GM23338 (cell line): Measurements from ENCODE around the gene KIAA1328. TPM values are rescaled to one million over a fixed set of nuclear protein-coding genes. Genes with fewer than 3 reads are reported as not detected.

Experiments used
- ATAC-seq: fragments of 200-7000 bp; cut with Tn5 transposase; 3 replicates; pipeline ENCODE4 v1.9.1; 2020
- DNase-seq: peaks from one replicate; pipeline ENCODE4 v3.0.0-alpha.2; 2015; ENCODE audit warnings: low spot score
- H2AFZ ChIP-seq: fragments of 200-600 bp; sonication (generic); 2 replicates; pipeline ENCODE4 v1.8.0; 2016; ENCODE audit warnings: antibody characterized with exemption, mild to moderate bottlenecking, moderate library complexity
- H3F3A ChIP-seq: fragments of 200-600 bp; sonication (generic); replicated peaks from 2 replicates; pipeline ENCODE4 v1.8.0; 2017; ENCODE audit warnings: antibody characterized with exemption, mixed run types, low read depth
- H3K27ac ChIP-seq: fragments of 200-600 bp; sonication (generic); 2 replicates; pipeline ENCODE4 v1.6.1; 2016; ENCODE audit warnings: low read depth
- H3K27me3 ChIP-seq: fragments of 200-600 bp; sonication (generic); 2 replicates; pipeline ENCODE4 v1.8.0; 2016; ENCODE audit warnings: mild to moderate bottlenecking, mixed run types, moderate library complexity; ENCODE audit not compliant: insufficient read depth
- H3K36me3 ChIP-seq: fragments of 200-600 bp; sonication (generic); 2 replicates; pipeline ENCODE4 v1.8.0; 2016; ENCODE audit warnings: mild to moderate bottlenecking; ENCODE audit not compliant: insufficient read depth
- H3K4me1 ChIP-seq: fragments of 200-600 bp; sonication (generic); 2 replicates; pipeline ENCODE4 v1.8.0; 2016; ENCODE audit warnings: mild to moderate bottlenecking, moderate library complexity; ENCODE audit not compliant: insufficient read depth
- H3K4me2 ChIP-seq: fragments of 200-600 bp; sonication (generic); 2 replicates; pipeline ENCODE4 v1.7.1; 2017; ENCODE audit warnings: mixed run types
- H3K4me3 ChIP-seq: fragments of 200-600 bp; sonication (generic); 2 replicates; pipeline ENCODE4 v1.6.1; 2016; ENCODE audit warnings: mixed run types
- H3K79me2 ChIP-seq: fragments of 200-600 bp; sonication (generic); replicated peaks from 2 replicates; pipeline ENCODE4 v1.8.0; 2017; ENCODE audit warnings: mild to moderate bottlenecking; ENCODE audit not compliant: insufficient read depth
- H3K9me2 ChIP-seq: fragments of 200-600 bp; sonication (generic); 2 replicates; pipeline ENCODE4 v1.8.0; 2017; ENCODE audit not compliant: insufficient read depth
- H4K20me1 ChIP-seq: fragments of 200-600 bp; sonication (generic); replicated peaks from 2 replicates; pipeline ENCODE4 v1.8.0; 2017; ENCODE audit warnings: mild to moderate bottlenecking; ENCODE audit not compliant: insufficient read depth
- H3K27ac Mint-ChIP-seq: 2 replicates; pipeline ENCODE4 v1.8.0; 2020; ENCODE audit warnings: inconsistent platforms, mild to moderate bottlenecking, moderate library complexity, mixed read lengths
- H3K27me3 Mint-ChIP-seq: 3 replicates; pipeline ENCODE4 v1.8.0; 2022; ENCODE audit warnings: low read depth, mild to moderate bottlenecking, moderate library complexity, mixed read lengths, inconsistent platforms; ENCODE audit not compliant: insufficient read depth, poor library complexity
- H3K36me3 Mint-ChIP-seq: 3 replicates; pipeline ENCODE4 v1.8.0; 2021; ENCODE audit warnings: low read depth, mild to moderate bottlenecking, inconsistent platforms, moderate library complexity, mixed read lengths
- H3K4me1 Mint-ChIP-seq: 3 replicates; pipeline ENCODE4 v1.8.0; 2020; ENCODE audit warnings: mild to moderate bottlenecking, inconsistent platforms, mixed read lengths
- H3K4me3 Mint-ChIP-seq: 3 replicates; pipeline ENCODE4 v1.8.0; 2021; ENCODE audit warnings: moderate library complexity, mild to moderate bottlenecking, inconsistent platforms, mixed read lengths
- H3K9me3 Mint-ChIP-seq: 3 replicates; pipeline ENCODE4 v1.8.0; 2020; ENCODE audit warnings: moderate library complexity, mild to moderate bottlenecking, inconsistent platforms, mixed read lengths
- CREB1 ChIP-seq: fragments of 250-450 bp; sonication (Bioruptor Pico); IDR thresholded peaks from 2 replicates; pipeline ENCODE4 v1.5.0; 2020; ENCODE audit warnings: low read depth, mild to moderate bottlenecking, moderate library complexity
- EZH2 ChIP-seq: fragments of 200-600 bp; sonication (generic); IDR thresholded peaks from one replicate; pipeline ENCODE4 v1.8.0; 2017; ENCODE audit warnings: antibody characterized with exemption, mild to moderate bottlenecking, low read depth; ENCODE audit not compliant: unreplicated experiment
- EZH2phosphoT487 ChIP-seq: fragments of 200-600 bp; sonication (generic); IDR thresholded peaks from one replicate; pipeline ENCODE4 v1.8.1; 2018; ENCODE audit warnings: antibody characterized with exemption; ENCODE audit not compliant: unreplicated experiment
- POLR2AphosphoS5 ChIP-seq: IDR thresholded peaks from 2 replicates; pipeline ENCODE4 v1.6.1; 2016; ENCODE audit warnings: antibody characterized with exemption, low read depth
- STAT1 ChIP-seq: IDR thresholded peaks from one replicate; pipeline ENCODE4 v1.6.1; 2016; ENCODE audit warnings: antibody characterized with exemption; ENCODE audit not compliant: unreplicated experiment
- ZNF114 ChIP-seq: fragments of 250-450 bp; sonication (Bioruptor Pico); IDR thresholded peaks from 2 replicates; pipeline ENCODE4 v1.5.0; 2020; ENCODE audit warnings: mild to moderate bottlenecking, moderate library complexity
- ZNF331 ChIP-seq: fragments of 250-450 bp; sonication (Bioruptor Pico); IDR thresholded peaks from 2 replicates; pipeline ENCODE4 v1.5.0; 2020; ENCODE audit warnings: low read depth, mild to moderate bottlenecking, moderate library complexity
- ZNF462 ChIP-seq: fragments of 250-450 bp; sonication (Bioruptor Pico); IDR thresholded peaks from 2 replicates; pipeline ENCODE4 v1.5.0; 2020; ENCODE audit warnings: mild to moderate bottlenecking, moderate library complexity
- long read RNA-seq: library from polyadenylated mRNA; unstranded; transcript quantifications from one replicate; pipeline ENCODE4 v2.0.0, GENCODE V29; 2020; ENCODE audit not compliant: unreplicated experiment
- polyA plus RNA-seq: library from polyadenylated mRNA; unstranded; fragments of >200 nt; fragmentation: Nextera tagmentation; extraction: Ambion mirVana; gene quantifications from 2 replicates; pipeline ENCODE4 v1.2.1, GENCODE V29; 2016
- total RNA-seq: library from RNA; depleted of rRNA; stranded (reverse); fragments of >200 nt; shearing (Covaris generic); gene quantifications from 2 replicates; pipeline ENCODE4 v1.2.3, GENCODE V29; 2014; rRNA removed
- TF ChIP-seq, protein P1 (sequence below), 2 experiments: fragments of 200-600 bp in 1 of 2; sonication (generic) in 1 of 2; conservative IDR thresholded peaks; 2 replicates each; pipeline versions ENCODE4 v1.5.1 to v1.6.1; 2016 to 2017; ENCODE audit warnings: antibody characterized with exemption in 2 of 2, low read depth in 2 of 2, mild to moderate bottlenecking in 2 of 2, moderate library complexity in 1 of 2
- TF ChIP-seq, protein P2 (sequence below): IDR thresholded peaks from one replicate; pipeline ENCODE4 v1.6.1; 2018; ENCODE audit warnings: antibody characterized with exemption; ENCODE audit not compliant: unreplicated experiment
- TF ChIP-seq, protein P3 (sequence below): IDR thresholded peaks from 2 replicates; pipeline ENCODE4 v1.6.1; 2016; ENCODE audit warnings: antibody characterized with exemption

Gene KIAA1328
- total RNA-seq (8.4 and 8.6 TPM in 2 replicates), polyA plus RNA-seq (3.1 and 5.2 TPM in 2 replicates)
- long read RNA-seq, partial matches to known transcripts, result 0 of 3 reads
- long read RNA-seq, other reads (novel, unspliced or antisense), result 1 of 3 reads

GRCh38 chr18:36828630-36829361 lies at the start of gene KIAA1328, which contains the start of gene TPGS2:
TSS of gene KIAA1328 (plus strand) at chr18:36829127. CDS start at chr18:36829139, 12 bp downstream.
TSS of gene TPGS2 (minus strand) at chr18:36829002. CDS start at chr18:36828767, 235 bp downstream.
- H3K4me1 ChIP-seq, result no peaks in the 10 kb centered on the region
- peak within 1 kb of the TSS; percentile 97 for H3K27ac Mint-ChIP-seq
- H3K9me3 Mint-ChIP-seq, result no peaks in the 10 kb centered on the region
- no peaks in the 10 kb centered on the region for H3K27me3 Mint-ChIP-seq
- H3K36me3 ChIP-seq, result 0 out of 2 replicates have a peak, but pooled peaks cover 2% of the 10 kb centered on the region
- H3K9me2 ChIP-seq, result no peaks in the 10 kb centered on the region
- peak within 1 kb of the TSS; percentile 100 for H3K4me3 Mint-ChIP-seq
- H2AFZ ChIP-seq, result peak within 1 kb of the TSS; percentile 99
- peak; percentile 82 for TF ChIP-seq POLR2AphosphoS5
- TF ChIP-seq, protein P1, sequence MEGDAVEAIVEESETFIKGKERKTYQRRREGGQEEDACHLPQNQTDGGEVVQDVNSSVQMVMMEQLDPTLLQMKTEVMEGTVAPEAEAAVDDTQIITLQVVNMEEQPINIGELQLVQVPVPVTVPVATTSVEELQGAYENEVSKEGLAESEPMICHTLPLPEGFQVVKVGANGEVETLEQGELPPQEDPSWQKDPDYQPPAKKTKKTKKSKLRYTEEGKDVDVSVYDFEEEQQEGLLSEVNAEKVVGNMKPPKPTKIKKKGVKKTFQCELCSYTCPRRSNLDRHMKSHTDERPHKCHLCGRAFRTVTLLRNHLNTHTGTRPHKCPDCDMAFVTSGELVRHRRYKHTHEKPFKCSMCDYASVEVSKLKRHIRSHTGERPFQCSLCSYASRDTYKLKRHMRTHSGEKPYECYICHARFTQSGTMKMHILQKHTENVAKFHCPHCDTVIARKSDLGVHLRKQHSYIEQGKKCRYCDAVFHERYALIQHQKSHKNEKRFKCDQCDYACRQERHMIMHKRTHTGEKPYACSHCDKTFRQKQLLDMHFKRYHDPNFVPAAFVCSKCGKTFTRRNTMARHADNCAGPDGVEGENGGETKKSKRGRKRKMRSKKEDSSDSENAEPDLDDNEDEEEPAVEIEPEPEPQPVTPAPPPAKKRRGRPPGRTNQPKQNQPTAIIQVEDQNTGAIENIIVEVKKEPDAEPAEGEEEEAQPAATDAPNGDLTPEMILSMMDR (conservative IDR thresholded peaks at IDR 0.05; ENCODE audit: low read depth in 2 of 2), result peak; percentile 52 to 69
- TF ChIP-seq EZH2, result no peak
- TF ChIP-seq, protein P2, sequence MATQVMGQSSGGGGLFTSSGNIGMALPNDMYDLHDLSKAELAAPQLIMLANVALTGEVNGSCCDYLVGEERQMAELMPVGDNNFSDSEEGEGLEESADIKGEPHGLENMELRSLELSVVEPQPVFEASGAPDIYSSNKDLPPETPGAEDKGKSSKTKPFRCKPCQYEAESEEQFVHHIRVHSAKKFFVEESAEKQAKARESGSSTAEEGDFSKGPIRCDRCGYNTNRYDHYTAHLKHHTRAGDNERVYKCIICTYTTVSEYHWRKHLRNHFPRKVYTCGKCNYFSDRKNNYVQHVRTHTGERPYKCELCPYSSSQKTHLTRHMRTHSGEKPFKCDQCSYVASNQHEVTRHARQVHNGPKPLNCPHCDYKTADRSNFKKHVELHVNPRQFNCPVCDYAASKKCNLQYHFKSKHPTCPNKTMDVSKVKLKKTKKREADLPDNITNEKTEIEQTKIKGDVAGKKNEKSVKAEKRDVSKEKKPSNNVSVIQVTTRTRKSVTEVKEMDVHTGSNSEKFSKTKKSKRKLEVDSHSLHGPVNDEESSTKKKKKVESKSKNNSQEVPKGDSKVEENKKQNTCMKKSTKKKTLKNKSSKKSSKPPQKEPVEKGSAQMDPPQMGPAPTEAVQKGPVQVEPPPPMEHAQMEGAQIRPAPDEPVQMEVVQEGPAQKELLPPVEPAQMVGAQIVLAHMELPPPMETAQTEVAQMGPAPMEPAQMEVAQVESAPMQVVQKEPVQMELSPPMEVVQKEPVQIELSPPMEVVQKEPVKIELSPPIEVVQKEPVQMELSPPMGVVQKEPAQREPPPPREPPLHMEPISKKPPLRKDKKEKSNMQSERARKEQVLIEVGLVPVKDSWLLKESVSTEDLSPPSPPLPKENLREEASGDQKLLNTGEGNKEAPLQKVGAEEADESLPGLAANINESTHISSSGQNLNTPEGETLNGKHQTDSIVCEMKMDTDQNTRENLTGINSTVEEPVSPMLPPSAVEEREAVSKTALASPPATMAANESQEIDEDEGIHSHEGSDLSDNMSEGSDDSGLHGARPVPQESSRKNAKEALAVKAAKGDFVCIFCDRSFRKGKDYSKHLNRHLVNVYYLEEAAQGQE, result no peak
- TF ChIP-seq, protein P3, sequence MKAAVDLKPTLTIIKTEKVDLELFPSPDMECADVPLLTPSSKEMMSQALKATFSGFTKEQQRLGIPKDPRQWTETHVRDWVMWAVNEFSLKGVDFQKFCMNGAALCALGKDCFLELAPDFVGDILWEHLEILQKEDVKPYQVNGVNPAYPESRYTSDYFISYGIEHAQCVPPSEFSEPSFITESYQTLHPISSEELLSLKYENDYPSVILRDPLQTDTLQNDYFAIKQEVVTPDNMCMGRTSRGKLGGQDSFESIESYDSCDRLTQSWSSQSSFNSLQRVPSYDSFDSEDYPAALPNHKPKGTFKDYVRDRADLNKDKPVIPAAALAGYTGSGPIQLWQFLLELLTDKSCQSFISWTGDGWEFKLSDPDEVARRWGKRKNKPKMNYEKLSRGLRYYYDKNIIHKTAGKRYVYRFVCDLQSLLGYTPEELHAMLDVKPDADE, result 0 out of 2 replicates have a peak, but pooled peaks have one; percentile 56
- TF ChIP-seq ZNF114 (CRISPR knock-in tag), result peak; percentile 76; the same call in 1 of the 2 replicates
- TF ChIP-seq CREB1 (CRISPR knock-in tag), result peak; percentile 81
- TF ChIP-seq ZNF462 (CRISPR knock-in tag), result peak; percentile 33; the same call in 1 of the 2 replicates
- peak; percentile 58; the same call in 1 of the 2 replicates for TF ChIP-seq ZNF331
- TF ChIP-seq EZH2phosphoT487, result no peak
- TF ChIP-seq STAT1, result no peak
- DNase-seq (peak; percentile 88), ATAC-seq (peak; percentile 87)
- H4K20me1 ChIP-seq, result 0 out of 2 replicates have a peak, but pooled peaks cover 6% of the 10 kb centered on the region
- H3F3A ChIP-seq, result no peaks in the 10 kb centered on the region; the same call in 1 of the 2 replicates
- no peaks in the 10 kb centered on the region for H3K27me3 ChIP-seq
- peaks cover 18% of the 10 kb centered on the region for H3K36me3 Mint-ChIP-seq
- peaks cover 31% of the 10 kb centered on the region for H3K79me2 ChIP-seq
- H3K4me2 ChIP-seq, result peak within 1 kb of the TSS; percentile 79
- H3K4me3 ChIP-seq, result peak within 1 kb of the TSS; percentile 95
- H3K4me1 Mint-ChIP-seq, result peaks cover 18% of the 10 kb centered on the region
- H3K27ac ChIP-seq, result peak within 1 kb of the TSS; percentile 88
